Measurements from ENCODE around the gene UBL3.

UBL3 gene

GRCh38 chr13:29810898-29811297, 39.5 kb downstream of the UBL3 start:
- no peak for DNase-seq (ENCODE audit: extremely low spot score)
- no peak for TF ChIP-seq CTCF (IDR thresholded peaks at IDR 0.05; ENCODE audit: control extremely low read depth, extremely low read depth, low read depth, missing control alignments)
- ChIA-PET CTCF (interaction anchor here (1.0 to 2.5 kb wide), 7 partner anchors 10 to 301 kb away, joined by 3 to 7 read pairs (median 3); no protein-coding TSS in a partner anchor), POLR2A (no interaction called here)

GRCh38 chr13:29810145-29810742, 40.2 kb downstream of the UBL3 start:
- CTCF ChIA-PET = interaction anchor here (1.0 to 2.5 kb wide), 6 partner anchors 9 to 51 kb away, joined by 3 to 7 read pairs (median 4); no protein-coding TSS in a partner anchor
- no peak for TF ChIP-seq CTCF (IDR thresholded peaks at IDR 0.05; ENCODE audit: control extremely low read depth, extremely low read depth, low read depth, missing control alignments)
- POLR2A ChIA-PET = no interaction called here
- DNase-seq (ENCODE audit: extremely low spot score) = no peak

- ChIA-PET CTCF (interaction anchor here (0.9 to 2.1 kb wide), 8 partner anchors 9 to 52 kb away, joined by 3 to 7 read pairs (median 3); partner anchors contain the start of gene UBL3), POLR2A (no interaction called here)
- no peak for DNase-seq (ENCODE audit: extremely low spot score)
- no peak for TF ChIP-seq CTCF (IDR thresholded peaks at IDR 0.05; ENCODE audit: control extremely low read depth, extremely low read depth, low read depth, missing control alignments)
These were observed 42.2 kb downstream of the UBL3 start for GRCh38 chr13:29808264-29808663.

- ChIA-PET CTCF (interaction anchor here (0.8 to 2.1 kb wide), 3 partner anchors 9 to 17 kb away, joined by 3 to 7 read pairs (median 4); no protein-coding TSS in a partner anchor), POLR2A (no interaction called here)
- DNase-seq (ENCODE audit: extremely low spot score) = no peak
- no peak for TF ChIP-seq CTCF (IDR thresholded peaks at IDR 0.05; ENCODE audit: control extremely low read depth, extremely low read depth, low read depth, missing control alignments)
These were observed 44.1 kb downstream of the UBL3 start for GRCh38 chr13:29805994-29806979.

GRCh38 chr13:29803221-29803620, 47.2 kb downstream of the UBL3 start:
- DNase-seq (ENCODE audit: extremely low spot score) = no peak
- ChIA-PET POLR2A (no interaction called here), CTCF (interaction anchor here (1.2 kb wide), 1 partner anchor 62 kb away, joined by 3 read pairs; no protein-coding TSS in a partner anchor)
- no peak for TF ChIP-seq CTCF (IDR thresholded peaks at IDR 0.05; ENCODE audit: control extremely low read depth, extremely low read depth, low read depth, missing control alignments)

GRCh38 chr13:29802621-29803020, 47.8 kb downstream of the UBL3 start:
- POLR2A ChIA-PET = no interaction called here
- no peak for TF ChIP-seq CTCF (IDR thresholded peaks at IDR 0.05; ENCODE audit: control extremely low read depth, extremely low read depth, low read depth, missing control alignments)
- CTCF ChIA-PET = interaction anchor here (1.2 to 1.6 kb wide), 4 partner anchors 24 to 310 kb away, joined by 3 to 7 read pairs (median 4); no protein-coding TSS in a partner anchor
- DNase-seq (ENCODE audit: extremely low spot score) = no peak

Measured in GM10248 (cell line).